SU-DHL-6 (cell line): ENCODE measurements around the gene INO80.

Source experiments
- CTCF ChIP-seq: fragments of 200-600 bp; sonication (generic); IDR thresholded peaks from one replicate; pipeline ENCODE4 v1.5.1; 2017; ENCODE audit warnings: antibody characterized with exemption, mild to moderate bottlenecking, low read length, moderate library complexity; ENCODE audit not compliant: insufficient read depth, poor library complexity, severe bottlenecking
- EZH2phosphoT487 ChIP-seq: fragments of 200-600 bp; sonication (generic), shearing (Covaris generic); conservative IDR thresholded peaks from 2 replicates; pipeline ENCODE4 v1.6.1; 2018; ENCODE audit warnings: mild to moderate bottlenecking, antibody characterized with exemption, low read length, moderate library complexity, mixed read lengths

- TF ChIP-seq CTCF (no peak), EZH2phosphoT487 (no peak)
Observed at GRCh38 chr15:40978141-40978540, 137.9 kb downstream of the INO80 start.
